Mesenchymal stem cell (in vitro differentiated cells and primary cell): ENCODE measurements around the gene ZNF407.

Source experiments
- DNase-seq: peaks from one replicate; pipeline ENCODE4 v3.0.0-alpha.2; 2013
- H2AFZ ChIP-seq: one replicate; pipeline ENCODE4 v1.6.1; 2013; ENCODE audit warnings: low read depth, mild to moderate bottlenecking, control low read depth, inconsistent platforms, low read length, moderate library complexity
- H2AK5ac ChIP-seq: 2 replicates; pipeline ENCODE4 v1.6.1; 2013; ENCODE audit warnings: low read length, moderate library complexity, mild to moderate bottlenecking, inconsistent platforms; ENCODE audit not compliant: severe bottlenecking
- H2BK120ac ChIP-seq: one replicate; pipeline ENCODE4 v1.6.1; 2013; ENCODE audit warnings: low read depth, mild to moderate bottlenecking, inconsistent platforms, low read length, moderate library complexity
- H2BK12ac ChIP-seq, 2 experiments: one replicate each; pipeline ENCODE4 v1.6.1; 2013; ENCODE audit warnings: inconsistent platforms in 2 of 2, low read length in 2 of 2, mild to moderate bottlenecking in 2 of 2, moderate library complexity in 2 of 2, control low read depth in 1 of 2
- H2BK15ac ChIP-seq: one replicate; pipeline ENCODE4 v1.6.1; 2013; ENCODE audit warnings: mild to moderate bottlenecking, low read depth, inconsistent platforms; ENCODE audit not compliant: poor library complexity, severe bottlenecking
- H2BK5ac ChIP-seq: 2 replicates; pipeline ENCODE4 v1.6.1; 2013; ENCODE audit warnings: low read depth, mild to moderate bottlenecking, low read length, control low read depth, inconsistent platforms; ENCODE audit not compliant: poor library complexity, severe bottlenecking
- H3K14ac ChIP-seq, 2 experiments: one replicate each; pipeline ENCODE4 v1.6.1; 2013; ENCODE audit warnings: inconsistent platforms in 2 of 2, low read length in 2 of 2, control low read depth in 1 of 2, mild to moderate bottlenecking in 1 of 2, moderate library complexity in 1 of 2
- H3K18ac ChIP-seq, 2 experiments: one replicate each; pipeline ENCODE4 v1.6.1; 2013; ENCODE audit warnings: inconsistent platforms in 2 of 2, low read length in 2 of 2, control low read depth in 1 of 2, low read depth in 1 of 2, mild to moderate bottlenecking in 1 of 2
- H3K23ac ChIP-seq, 2 experiments: one replicate each; pipeline ENCODE4 v1.6.1; 2013; ENCODE audit warnings: inconsistent platforms in 2 of 2, low read length in 2 of 2, mild to moderate bottlenecking in 2 of 2, moderate library complexity in 2 of 2, control low read depth in 1 of 2
- H3K27ac ChIP-seq: 2 replicates; pipeline ENCODE4 v1.5.1; 2013; ENCODE audit warnings: mild to moderate bottlenecking, moderate library complexity, low read length, control low read depth, inconsistent platforms; ENCODE audit not compliant: poor library complexity, severe bottlenecking
- H3K27me3 ChIP-seq, 2 experiments: 2 replicates each; pipeline versions ENCODE4 v1.6.1 to v1.7.0; 2013; ENCODE audit warnings: low read length in 2 of 2, mild to moderate bottlenecking in 2 of 2, moderate library complexity in 2 of 2, control low read depth in 1 of 2, inconsistent platforms in 1 of 2; ENCODE audit not compliant: control insufficient read depth in 1 of 2, insufficient read depth in 1 of 2
- H3K36me3 ChIP-seq, 2 experiments: 2 replicates each; pipeline versions ENCODE4 v1.6.1 to v1.7.0; 2013; ENCODE audit warnings: low read length in 2 of 2, control low read depth in 1 of 2, inconsistent platforms in 1 of 2, low read depth in 1 of 2, mild to moderate bottlenecking in 1 of 2; ENCODE audit not compliant: insufficient read depth in 2 of 2, control insufficient read depth in 1 of 2
- H3K4ac ChIP-seq, 2 experiments: one replicate each; pipeline ENCODE4 v1.6.1; 2013; ENCODE audit warnings: inconsistent platforms in 2 of 2, low read length in 2 of 2, mild to moderate bottlenecking in 2 of 2, moderate library complexity in 2 of 2, control low read depth in 1 of 2, low read depth in 1 of 2
- H3K4me1 ChIP-seq: 2 replicates; pipeline ENCODE4 v1.6.1; 2013; ENCODE audit warnings: low read depth, low read length, control low read depth; ENCODE audit not compliant: control insufficient read depth, insufficient read depth
- H3K4me2 ChIP-seq: 2 replicates; pipeline ENCODE4 v1.6.1; 2013; ENCODE audit warnings: low read length, mild to moderate bottlenecking, inconsistent platforms; ENCODE audit not compliant: poor library complexity, severe bottlenecking
- H3K4me3 ChIP-seq, 2 experiments: 2 replicates each; pipeline versions ENCODE4 v1.5.1 to v1.7.0; 2013; ENCODE audit warnings: low read length in 2 of 2, mild to moderate bottlenecking in 2 of 2, control low read depth in 1 of 2, low read depth in 1 of 2; ENCODE audit not compliant: insufficient read depth in 1 of 2
- H3K79me1 ChIP-seq: replicated peaks from 2 replicates; pipeline ENCODE4 v1.6.1; 2013; ENCODE audit warnings: mild to moderate bottlenecking, control low read depth, low read length, inconsistent platforms; ENCODE audit not compliant: poor library complexity, severe bottlenecking
- H3K9ac ChIP-seq: 2 replicates; pipeline ENCODE4 v1.7.0; 2013; ENCODE audit warnings: mild to moderate bottlenecking, low read length, moderate library complexity
- H3K9me3 ChIP-seq: 2 replicates; pipeline ENCODE4 v1.7.0; 2013; ENCODE audit warnings: mild to moderate bottlenecking, low read length; ENCODE audit not compliant: control insufficient read depth
- H4K8ac ChIP-seq: one replicate; pipeline ENCODE4 v1.6.1; 2013; ENCODE audit warnings: inconsistent platforms, mild to moderate bottlenecking, low read length, moderate library complexity
- H4K91ac ChIP-seq: one replicate; pipeline ENCODE4 v1.6.1; 2013; ENCODE audit warnings: mild to moderate bottlenecking, low read length, inconsistent platforms
- WGBS: methylation state at CpG from one replicate; pipeline ENCODE4 v1.1.7; 2013; ENCODE audit warnings: mixed read lengths; 5-methylcytosine and 5-hydroxymethylcytosine counted together

The ZNF407 gene

DNA sequence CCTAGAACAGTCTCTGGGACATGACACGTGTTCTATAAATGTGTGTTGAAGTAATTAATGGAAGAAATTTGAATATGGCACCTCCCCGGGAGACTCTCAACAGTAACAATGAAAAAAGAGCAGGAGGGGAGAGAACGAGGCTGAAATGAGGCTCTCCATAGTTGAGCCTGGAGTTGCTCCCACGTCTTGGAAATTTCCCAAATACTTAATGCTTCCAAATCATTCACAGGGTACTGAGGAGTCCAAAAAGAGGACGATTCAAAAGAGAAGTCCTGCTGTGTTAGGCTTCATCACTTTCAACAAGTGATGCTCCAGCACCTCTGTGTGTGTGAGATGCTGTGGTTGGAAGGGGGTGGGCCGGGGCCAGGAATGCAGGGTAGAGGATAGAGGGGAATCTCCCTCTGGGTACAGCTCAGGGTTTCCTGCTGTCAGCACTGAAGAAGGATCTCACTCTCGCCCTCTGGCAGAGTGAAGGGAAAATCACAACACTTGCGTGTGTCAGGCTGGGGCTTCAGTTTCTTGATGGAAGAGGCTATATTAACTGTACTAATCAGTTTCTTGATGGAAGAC lies 18.1 kb upstream of the ZNF407 start:
- no peak overlapping the region for H3K4me2 ChIP-seq
- H3K27me3 ChIP-seq = peaks cover 19 to 60% of the 10 kb centered on the region in 2 experiments
- H2BK12ac ChIP-seq = no peak overlapping the region

DNA sequence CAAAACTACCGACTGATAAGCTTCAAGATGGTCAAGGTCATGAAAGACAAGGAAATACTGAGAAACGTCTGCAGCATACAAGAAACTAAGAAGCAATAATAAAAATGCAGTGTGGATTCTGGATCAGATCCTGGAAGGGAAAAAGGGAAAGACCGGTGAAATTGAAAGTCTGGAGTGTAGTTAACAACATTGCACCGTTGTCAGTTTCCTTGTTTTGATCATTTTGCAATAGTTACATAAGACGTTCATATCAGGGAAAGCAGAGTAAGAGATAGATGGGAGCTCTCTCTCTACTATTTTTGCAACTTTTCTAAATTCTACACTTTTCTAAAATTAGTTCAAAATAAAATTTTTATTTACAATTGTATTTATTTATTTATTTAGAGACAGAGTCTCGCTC lies 15.0 kb upstream of the ZNF407 start:
- peaks cover 28 to 60% of the 10 kb centered on the region in 2 experiments for H3K27me3 ChIP-seq
- no peak overlapping the region for H4K8ac ChIP-seq
- H4K91ac ChIP-seq = no peak overlapping the region
- H2BK15ac ChIP-seq = no peak overlapping the region
- no peak overlapping the region for H2BK120ac ChIP-seq
- H3K4ac ChIP-seq = no peak overlapping the region
- H3K79me1 ChIP-seq = no peaks in the 10 kb centered on the region
- no peak overlapping the region for H3K9ac ChIP-seq
- no peak for DNase-seq
- H3K27ac ChIP-seq = no peak overlapping the region
- H2AFZ ChIP-seq = no peak overlapping the region
- no peak overlapping the region for H3K18ac ChIP-seq
- H3K4me1 ChIP-seq = no peaks in the 10 kb centered on the region
- H3K4me3 ChIP-seq = no peak overlapping the region
- 90% methylated on average over 5 of the region's 6 CpGs for WGBS
- H3K23ac ChIP-seq = no peak overlapping the region
- H3K4me2 ChIP-seq = no peak overlapping the region
- H2AK5ac ChIP-seq = no peak overlapping the region
- no peaks in the 10 kb centered on the region for H3K9me3 ChIP-seq
- no peak overlapping the region for H3K14ac ChIP-seq
- H2BK5ac ChIP-seq = no peak overlapping the region
- H3K36me3 ChIP-seq = no peaks in the 10 kb centered on the region
- no peak overlapping the region for H2BK12ac ChIP-seq

More for the DNA sequence above, 18.1 kb upstream of the ZNF407 start:
- no peak for DNase-seq
- Histone ChIP-seq H3K18ac (no peak overlapping the region), H3K23ac (no peak overlapping the region), H3K4me3 (no peak overlapping the region), H4K8ac (no peak overlapping the region), H2AK5ac (no peak overlapping the region), H3K9ac (no peak overlapping the region), H3K27ac (no peak overlapping the region), H2BK15ac (no peak overlapping the region), H2BK120ac (no peak overlapping the region), H2AFZ (no peak overlapping the region), H3K79me1 (no peaks in the 10 kb centered on the region), H3K9me3 (no peaks in the 10 kb centered on the region), H3K4ac (no peak overlapping the region), H4K91ac (no peak overlapping the region), H3K36me3 (no peaks in the 10 kb centered on the region), H2BK5ac (no peak overlapping the region), H3K4me1 (no peaks in the 10 kb centered on the region), H3K14ac (no peak overlapping the region)
- WGBS = 33% methylated on average over 8 of the region's 8 CpGs

DNA sequence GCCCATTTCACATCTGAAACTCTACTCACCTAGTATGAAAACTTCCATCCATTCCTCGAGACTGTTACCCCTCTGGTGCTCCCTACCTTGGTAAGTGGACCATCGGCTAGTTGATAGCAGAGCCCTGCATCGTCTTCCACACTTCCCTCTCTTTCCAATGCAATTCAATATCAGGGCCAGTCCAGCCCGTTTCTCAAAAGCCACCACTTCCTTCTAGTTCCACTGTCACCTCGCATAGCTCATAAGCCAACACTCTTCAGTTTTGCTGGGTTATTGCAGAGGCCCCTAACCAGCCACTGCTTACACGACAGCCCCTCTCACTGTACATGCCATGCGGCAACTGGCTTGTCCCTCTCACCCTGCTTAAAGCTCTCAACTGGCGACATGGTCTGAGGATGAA lies 10.2 kb upstream of the ZNF407 start:
- H2BK12ac ChIP-seq = no peak overlapping the region

DNA sequence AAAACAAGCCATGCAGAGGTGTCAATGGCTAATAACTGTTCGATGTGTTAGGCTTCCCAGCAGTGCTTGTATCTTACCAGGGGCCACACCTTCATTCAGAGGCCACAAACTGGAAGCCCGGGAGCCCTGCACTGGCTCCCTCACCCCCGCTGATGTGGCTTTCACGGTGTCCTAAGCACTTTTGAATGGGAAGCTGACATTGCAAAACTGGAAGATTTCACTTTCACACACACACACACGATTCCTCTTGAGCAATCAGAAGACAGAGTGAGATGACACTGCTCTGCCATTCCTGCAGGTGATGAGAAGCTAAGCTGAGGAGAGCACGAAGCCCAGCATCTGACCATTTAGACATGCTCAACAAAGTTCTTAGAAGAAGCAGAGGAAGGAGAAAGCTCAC lies 8.6 kb upstream of the ZNF407 start:
- no peak overlapping the region for H3K4me2 ChIP-seq
- no peak overlapping the region for H3K23ac ChIP-seq
- H2BK15ac ChIP-seq = no peak overlapping the region
- 74% methylated on average over 6 of the region's 6 CpGs for WGBS
- H2BK12ac ChIP-seq = no peak overlapping the region
- H3K4ac ChIP-seq = no peak overlapping the region
- H3K36me3 ChIP-seq = peaks cover 0 to 13% of the 10 kb centered on the region in 2 experiments
- no peak overlapping the region for H2AK5ac ChIP-seq
- H3K4me1 ChIP-seq = no peaks in the 10 kb centered on the region
- no peak overlapping the region for H2AFZ ChIP-seq
- no peak overlapping the region for H3K9ac ChIP-seq
- DNase-seq = peak; percentile 15
- no peak overlapping the region for H3K4me3 ChIP-seq
- H3K27me3 ChIP-seq = peaks cover 17 to 32% of the 10 kb centered on the region in 2 experiments
- peaks cover 2% of the 10 kb centered on the region for H3K79me1 ChIP-seq
- H3K18ac ChIP-seq = no peak overlapping the region
- no peak overlapping the region for H4K8ac ChIP-seq
- H3K9me3 ChIP-seq = no peaks in the 10 kb centered on the region
- H2BK120ac ChIP-seq = no peak overlapping the region
- no peak overlapping the region for H3K14ac ChIP-seq
- no peak overlapping the region for H2BK5ac ChIP-seq
- no peak overlapping the region for H3K27ac ChIP-seq
- no peak overlapping the region for H4K91ac ChIP-seq

More for the DNA sequence above, 10.2 kb upstream of the ZNF407 start:
- no peak overlapping the region for H2AK5ac ChIP-seq
- H3K18ac ChIP-seq = no peak overlapping the region
- H2BK120ac ChIP-seq = no peak overlapping the region
- H3K4me3 ChIP-seq = no peak overlapping the region
- H2AFZ ChIP-seq = no peak overlapping the region
- no peak overlapping the region for H4K91ac ChIP-seq
- peaks cover 17 to 43% of the 10 kb centered on the region in 2 experiments for H3K27me3 ChIP-seq
- no peaks in the 10 kb centered on the region for H3K4me1 ChIP-seq
- no peak overlapping the region for H3K4ac ChIP-seq
- DNase-seq = no peak
- no peak overlapping the region for H3K27ac ChIP-seq
- no peak overlapping the region for H4K8ac ChIP-seq
- H3K4me2 ChIP-seq = no peak overlapping the region
- no peak overlapping the region for H2BK15ac ChIP-seq
- H3K36me3 ChIP-seq = no peaks in the 10 kb centered on the region
- 82% methylated on average over 8 of the region's 8 CpGs for WGBS
- no peaks in the 10 kb centered on the region for H3K9me3 ChIP-seq
- no peak overlapping the region for H3K14ac ChIP-seq
- H2BK5ac ChIP-seq = no peak overlapping the region
- H3K9ac ChIP-seq = no peak overlapping the region
- H3K79me1 ChIP-seq = no peaks in the 10 kb centered on the region
- H3K23ac ChIP-seq = no peak overlapping the region
